SK-N-SH (cell line): ENCODE data around the gene SYT13. TPM values are rescaled to one million over a fixed set of nuclear protein-coding genes. Genes with fewer than 3 reads are reported as not detected.

ENCODE experiments used
- CTCF ChIA-PET: fragments of 300-600, 350-600 bp; formaldehyde crosslinking; extraction: SDS; loops from one replicate; lab custom pipeline; 2021; lab: Yijun Ruan, JAX
- POLR2A ChIA-PET: fragments of 350-600 bp; sonication (Branson Sonifier 250); formaldehyde crosslinking; extraction: SDS; loops from one replicate; lab custom pipeline; 2020; ENCODE audit warnings: antibody characterized with exemption, inconsistent platforms; lab: Yijun Ruan, JAX
- DNase-seq: peaks from one replicate; pipeline ENCODE4 v3.0.0; 2012
- H2AFZ ChIP-seq: fragments of 200-600 bp; sonication (generic); 2 replicates; pipeline ENCODE4 v1.8.1; 2016; ENCODE audit warnings: antibody characterized with exemption, mild to moderate bottlenecking, low read depth
- H3F3A ChIP-seq: fragments of 200-600 bp; sonication (generic); replicated peaks from 2 replicates; pipeline ENCODE3; 2016; ENCODE audit warnings: antibody characterized with exemption, mild to moderate bottlenecking; ENCODE audit not compliant: insufficient read depth
- H3K27ac ChIP-seq, 2 experiments: fragments of 200-500 bp in 1 of 2; fragments of 200-600 bp in 1 of 2; sonication (Bioruptor generic) in 1 of 2; sonication (generic), shearing (Covaris generic) in 1 of 2; 2 replicates each; pipeline versions ENCODE4 v1.5.1 to v1.6.1; 2014 to 2016; ENCODE audit warnings: low read depth in 2 of 2, inconsistent platforms in 1 of 2, low read length in 1 of 2, mild to moderate bottlenecking in 1 of 2, mixed read lengths in 1 of 2
- H3K27me3 ChIP-seq: fragments of 200-600 bp; sonication (generic), shearing (Covaris generic); 2 replicates; pipeline ENCODE4 v1.6.1; 2016; ENCODE audit warnings: mixed run types; ENCODE audit not compliant: insufficient read depth
- H3K36me3 ChIP-seq, 2 experiments: fragments of 200-500 bp in 1 of 2; fragments of 200-600 bp in 1 of 2; sonication (Bioruptor generic) in 1 of 2; sonication (generic) in 1 of 2; replicated peaks in 1 of 2; 2 replicates each; pipeline versions ENCODE3 to v1.5.1; 2014 to 2016; ENCODE audit warnings: low read length in 1 of 2, mild to moderate bottlenecking in 1 of 2; ENCODE audit not compliant: insufficient read depth in 2 of 2, control insufficient read depth in 1 of 2
- H3K4me1 ChIP-seq, 2 experiments: fragments of 200-500 bp in 1 of 2; fragments of 200-600 bp in 1 of 2; sonication (Bioruptor generic) in 1 of 2; sonication (generic), shearing (Covaris generic) in 1 of 2; 2 replicates each; pipeline versions ENCODE4 v1.5.1 to v1.6.1; 2014 to 2016; ENCODE audit warnings: low read depth in 1 of 2, low read length in 1 of 2, mixed run types in 1 of 2; ENCODE audit not compliant: insufficient read depth in 2 of 2, control insufficient read depth in 1 of 2
- H3K4me2 ChIP-seq: fragments of 200-600 bp; sonication (generic), shearing (Covaris generic); 2 replicates; pipeline ENCODE4 v1.6.1; 2017; ENCODE audit warnings: mixed run types
- H3K4me3 ChIP-seq, 2 experiments: fragments of 200-500 bp in 1 of 2; fragments of 200-600 bp in 1 of 2; sonication (Bioruptor generic) in 1 of 2; sonication (generic), shearing (Covaris generic) in 1 of 2; 2 replicates each; pipeline versions ENCODE4 v1.5.1 to v1.8.1; 2014 to 2016; ENCODE audit warnings: low read depth in 2 of 2, inconsistent platforms in 1 of 2, low read length in 1 of 2, mild to moderate bottlenecking in 1 of 2, mixed read lengths in 1 of 2, moderate library complexity in 1 of 2
- H3K79me2 ChIP-seq: fragments of 200-600 bp; sonication (generic); 2 replicates; pipeline ENCODE4 v1.8.1; 2017; ENCODE audit warnings: mild to moderate bottlenecking; ENCODE audit not compliant: insufficient read depth
- H3K9ac ChIP-seq: fragments of 200-600 bp; sonication (generic); 2 replicates; pipeline ENCODE4 v1.6.1; 2017; ENCODE audit warnings: mixed run types
- H3K9me2 ChIP-seq: fragments of 200-600 bp; sonication (generic); 2 replicates; pipeline ENCODE4 v1.6.1; 2017; ENCODE audit warnings: mixed run types
- H3K9me3 ChIP-seq: fragments of 200-600 bp; sonication (generic); 2 replicates; pipeline ENCODE4 v1.6.1; 2017; ENCODE audit warnings: mixed run types, mild to moderate bottlenecking, moderate library complexity
- H4K20me1 ChIP-seq: fragments of 200-600 bp; sonication (generic); 2 replicates; pipeline ENCODE4 v1.6.1; 2017; ENCODE audit warnings: mild to moderate bottlenecking, mixed run types; ENCODE audit not compliant: insufficient read depth
- CTCF ChIP-seq: fragments of 200-600 bp; sonication (generic); IDR thresholded peaks from 2 replicates; pipeline ENCODE4 v1.6.1; 2017; ENCODE audit warnings: antibody characterized with exemption, mild to moderate bottlenecking, moderate library complexity
- EZH2phosphoT487 ChIP-seq: fragments of 200-600 bp; sonication (generic); IDR thresholded peaks from 2 replicates; pipeline ENCODE4 v1.6.1; 2017; ENCODE audit warnings: low read depth, mixed run types, mild to moderate bottlenecking, antibody characterized with exemption, moderate library complexity, borderline replicate concordance
- GABPA ChIP-seq: IDR thresholded peaks from 2 replicates; pipeline ENCODE4 v1.4.0; 2012; ENCODE audit warnings: low read depth, mild to moderate bottlenecking
- GATA2 ChIP-seq: sonication (generic); formaldehyde crosslinking; IDR thresholded peaks from 2 replicates; pipeline ENCODE4 v1.5.0; 2020; ENCODE audit warnings: mild to moderate bottlenecking, missing genetic modification reagents
- NRF1 ChIP-seq: IDR thresholded peaks from 2 replicates; pipeline ENCODE4 v1.6.1; 2012; ENCODE audit warnings: low read depth, mild to moderate bottlenecking, low read length
- PBX3 ChIP-seq: IDR thresholded peaks from 2 replicates; pipeline ENCODE4; 2012
- POLR2AphosphoS5 ChIP-seq: IDR thresholded peaks from 2 replicates; pipeline ENCODE4 v1.6.1; 2012; ENCODE audit warnings: low read depth, low read length
- REST ChIP-seq: IDR thresholded peaks from 2 replicates; pipeline ENCODE4 v1.6.1; 2012; ENCODE audit warnings: mild to moderate bottlenecking, low read depth, low read length, moderate library complexity
- RXRA ChIP-seq: IDR thresholded peaks from 2 replicates; pipeline ENCODE4 v1.4.0; 2012; ENCODE audit warnings: low read depth, mild to moderate bottlenecking, borderline replicate concordance
- TAF1 ChIP-seq: IDR thresholded peaks from 2 replicates; pipeline ENCODE4 v1.6.1; 2012; ENCODE audit warnings: low read depth, mild to moderate bottlenecking, low read length, moderate library complexity, borderline replicate concordance
- USF1 ChIP-seq: IDR thresholded peaks from 2 replicates; pipeline ENCODE4 v1.4.0; 2012; ENCODE audit warnings: low read depth, borderline replicate concordance
- WGBS: methylation state at CpG from one replicate; pipeline ENCODE4 v1.1.6; 2017; ENCODE audit warnings: low lambda C conversion rate; 5-methylcytosine and 5-hydroxymethylcytosine counted together
- polyA plus RNA-seq, 3 experiments: library from polyadenylated mRNA; depleted of rRNA; stranded (reverse); fragments of >200 nt; gene quantifications; 2 replicates each; pipeline ENCODE4 v1.2.3, GENCODE V29; 2012

The SYT13 gene
- polyA plus RNA-seq, 1 of the 3 experiments (the other 2 are of a cell fraction), result not detected

- TF ChIP-seq POLR2AphosphoS5 (no peak), USF1 (no peak), REST (no peak), NRF1 (no peak), PBX3 (no peak), RXRA (no peak), TAF1 (no peak), GATA2 (CRISPR knock-in tag) (no peak), CTCF (no peak), EZH2phosphoT487 (no peak), GABPA (no peak)
- H3F3A ChIP-seq, result no peaks in the 10 kb centered on the region
- H3K36me3 ChIP-seq, result peaks cover 0 to 7% of the 10 kb centered on the region in 2 experiments
- no peaks in the 10 kb centered on the region; a peak in 2 of 4 replicates for H3K4me1 ChIP-seq
- no peak overlapping the region for H3K9ac ChIP-seq
- H4K20me1 ChIP-seq, result no peaks in the 10 kb centered on the region
- H3K9me3 ChIP-seq, result no peaks in the 10 kb centered on the region
- no peaks in the 10 kb centered on the region for H3K27me3 ChIP-seq
- H3K27ac ChIP-seq, result no peak overlapping the region
- H3K4me3 ChIP-seq, result no peak overlapping the region
- H3K4me2 ChIP-seq, result no peak overlapping the region
- 85% methylated on average over 22 of the region's 29 CpGs for WGBS
- no peak overlapping the region for H2AFZ ChIP-seq
- DNase-seq, result peak; percentile 46
- ChIA-PET POLR2A (no interaction called here), CTCF (interaction anchor here (0.6 to 1.7 kb wide), 2 partner anchors 23 to 286 kb away, joined by 3 to 6 read pairs; no protein-coding TSS in a partner anchor)
- no peaks in the 10 kb centered on the region for H3K79me2 ChIP-seq
- no peaks in the 10 kb centered on the region for H3K9me2 ChIP-seq
These were observed 76.0 kb downstream of the SYT13 start for GRCh38 chr11:45209891-45210699.
